Measurements from ENCODE around the gene KCNAB1. TPM values are rescaled to one million over a fixed set of nuclear protein-coding genes. Genes with fewer than 3 reads are reported as not detected.

Gene KCNAB1
- total RNA-seq, 3 donors from 2014 or later (not counting 1 experiment from before 2014, with no cell fraction given): not detected

GRCh38 chr3:156472150-156472549 lies 351.8 kb downstream of the KCNAB1 start:
- no peak for ATAC-seq
- no peak overlapping the region for H3K27ac ChIP-seq (ENCODE audit: low read length)
- H3K4me3 Mint-ChIP-seq: no peak overlapping the region
- no peaks in the 10 kb centered on the region for H3K9me3 Mint-ChIP-seq
- H3K4me1 Mint-ChIP-seq: no peaks in the 10 kb centered on the region
- peaks cover 27 to 38% of the 10 kb centered on the region in 2 donors for H3K27me3 Mint-ChIP-seq (ENCODE audit: low read depth in 2 of 2)
- no peaks in the 10 kb centered on the region for H3K27me3 ChIP-seq (ENCODE audit: control insufficient read depth, insufficient read depth, low read length)
- no peaks in the 10 kb centered on the region for H3K36me3 Mint-ChIP-seq
- 94% methylated on average over 2 of the region's 4 CpGs for WGBS (ENCODE audit: insufficient coverage)
- intact Hi-C loops (cut with micrococcal nuclease): loop anchor here (1.0 kb wide), 1 partner anchor 37 kb away; no protein-coding TSS in a partner anchor
- no peak for TF ChIP-seq CTCF (IDR thresholded peaks at IDR 0.05)
- no peak overlapping the region for H3K4me3 ChIP-seq (ENCODE audit: low read length)
- H3K4me1 ChIP-seq (ENCODE audit: control insufficient read depth, insufficient read depth, low read length): no peaks in the 10 kb centered on the region
- peak in 1 of 2 donors; percentile 43 for DNase-seq
- no peaks in the 10 kb centered on the region for H3K9me3 ChIP-seq (ENCODE audit: control insufficient read depth, insufficient read depth, low read length)
- H3K27ac Mint-ChIP-seq: no peak overlapping the region
- no peaks in the 10 kb centered on the region for H3K36me3 ChIP-seq (ENCODE audit: control insufficient read depth, insufficient read depth, low read length)

GRCh38 chr3:156472684-156473083 lies 352.3 kb downstream of the KCNAB1 start:
- Histone ChIP-seq H3K27ac (ENCODE audit: low read length) (no peak overlapping the region), H3K27me3 (ENCODE audit: control insufficient read depth, insufficient read depth, low read length) (no peaks in the 10 kb centered on the region), H3K9me3 (ENCODE audit: control insufficient read depth, insufficient read depth, low read length) (no peaks in the 10 kb centered on the region), H3K36me3 (ENCODE audit: control insufficient read depth, insufficient read depth, low read length) (no peaks in the 10 kb centered on the region), H3K4me1 (ENCODE audit: control insufficient read depth, insufficient read depth, low read length) (no peaks in the 10 kb centered on the region), H3K4me3 (ENCODE audit: low read length) (no peak overlapping the region)
- no peaks in the 10 kb centered on the region for H3K4me1 Mint-ChIP-seq
- no peaks in the 10 kb centered on the region for H3K9me3 Mint-ChIP-seq
- no peak for TF ChIP-seq CTCF (IDR thresholded peaks at IDR 0.05)
- DNase-seq: no peak
- no peak overlapping the region for H3K4me3 Mint-ChIP-seq
- no peak overlapping the region for H3K27ac Mint-ChIP-seq
- 92% methylated on average over 5 of the region's 5 CpGs for WGBS (ENCODE audit: insufficient coverage)
- no peaks in the 10 kb centered on the region for H3K36me3 Mint-ChIP-seq
- no peak for ATAC-seq
- intact Hi-C loops (cut with micrococcal nuclease): loop anchor here (1.0 kb wide), 1 partner anchor 37 kb away; no protein-coding TSS in a partner anchor
- peaks cover 24 to 34% of the 10 kb centered on the region in 2 donors for H3K27me3 Mint-ChIP-seq (ENCODE audit: low read depth in 2 of 2)

- Histone ChIP-seq H3K4me3 (ENCODE audit: low read length) (no peak overlapping the region), H3K27me3 (ENCODE audit: control insufficient read depth, insufficient read depth, low read length) (no peaks in the 10 kb centered on the region), H3K36me3 (ENCODE audit: control insufficient read depth, insufficient read depth, low read length) (no peaks in the 10 kb centered on the region), H3K9me3 (ENCODE audit: control insufficient read depth, insufficient read depth, low read length) (no peaks in the 10 kb centered on the region), H3K4me1 (ENCODE audit: control insufficient read depth, insufficient read depth, low read length) (no peaks in the 10 kb centered on the region), H3K27ac (ENCODE audit: low read length) (no peak overlapping the region)
- Mint-ChIP-seq H3K36me3 (no peaks in the 10 kb centered on the region), H3K27me3 (ENCODE audit: low read depth in 2 of 2) (peaks cover 25 to 29% of the 10 kb centered on the region in 2 donors), H3K27ac (no peak overlapping the region), H3K9me3 (no peaks in the 10 kb centered on the region), H3K4me1 (no peaks in the 10 kb centered on the region), H3K4me3 (no peak overlapping the region)
- intact Hi-C loops (cut with micrococcal nuclease): no loop called here
- ATAC-seq (no peak), DNase-seq (no peak)
- TF ChIP-seq CTCF (IDR thresholded peaks at IDR 0.05): no peak
Measured at GRCh38 chr3:156473341-156473740, 353.0 kb downstream of the KCNAB1 start.

Data from natural killer cell (primary cell).